SK-MEL-5 (cell line): Measurements from ENCODE around the gene CHMP5. TPM values are rescaled to one million over a fixed set of nuclear protein-coding genes. Genes with fewer than 3 reads are reported as not detected.

ENCODE experiments used
- DNase-seq: peaks from one replicate; pipeline ENCODE4 v3.0.0-alpha.2; 2016; ENCODE audit warnings: low read depth, low spot score
- in situ Hi-C: cut with HindIII; loops from 2 replicates; pipeline ENCODE4 v1.10.0; 2016; ENCODE audit warnings: low sequenced_read_pairs, high pct_unique_total_duplicates, low pct_unique_long_range_greater_than_20kb
- polyA plus RNA-seq, 2 experiments: library from polyadenylated mRNA; depleted of rRNA; stranded (reverse); fragments of >200 nt; gene quantifications; 2 replicates each; pipeline ENCODE4 v1.2.3, GENCODE V29; 2015
- total RNA-seq: library from RNA; depleted of rRNA; stranded (reverse); fragments of >200 nt; shearing (Covaris generic); gene quantifications from 2 replicates; pipeline ENCODE4 v1.2.3, GENCODE V29; 2014; rRNA removed

CHMP5 gene
- 96.5 and 106 TPM in 2 replicates for total RNA-seq
- polyA plus RNA-seq (2015; cell fraction: cytosol; rRNA removed) = 56.4 and 59.4 TPM in 2 replicates
- 32.8 and 40.4 TPM in 2 replicates for polyA plus RNA-seq (2015; cell fraction: nucleus; rRNA removed)

GRCh38 chr9:33264473-33265177 lies at the start of gene CHMP5, which contains the start of gene BAG1:
Gene CHMP5, plus strand, starts transcription at chr9:33265049. Its CDS starts 30 bp downstream, at chr9:33265079.
Gene BAG1, minus strand, starts transcription at chr9:33264708.
- in situ Hi-C loops = no loop called here
- peak; percentile 98 for DNase-seq

GRCh38 chr9:33220681-33221567 lies 43.9 kb upstream of the CHMP5 start:
- DNase-seq = no peak
- in situ Hi-C loops = no loop called here

GRCh38 chr9:33221568-33221884 lies 43.3 kb upstream of the CHMP5 start:
- in situ Hi-C loops = no loop called here
- DNase-seq = no peak

DNA sequence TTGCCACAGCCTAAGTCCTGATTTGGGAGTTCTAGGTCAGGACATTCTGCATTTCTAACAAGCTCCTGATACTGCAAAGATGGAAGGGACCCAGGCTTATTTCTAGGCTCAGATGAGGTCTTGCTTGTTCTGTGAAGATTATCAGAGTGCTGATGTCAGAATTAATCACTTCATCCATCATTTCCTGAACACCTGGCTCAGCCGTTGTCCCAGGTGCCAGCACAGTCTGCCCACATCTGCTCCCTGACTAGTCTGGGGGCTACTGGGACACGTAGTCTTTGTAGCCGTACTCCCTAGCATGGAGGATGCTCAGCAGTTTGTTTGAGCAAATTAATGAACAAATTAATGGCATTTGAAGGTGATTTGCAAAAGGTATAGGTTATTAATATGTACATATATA lies 42.8 kb upstream of the CHMP5 start:
- DNase-seq = no peak
- in situ Hi-C loops = no loop called here

GRCh38 chr9:33223696-33224095 lies 41.2 kb upstream of the CHMP5 start:
- peak; percentile 43 for DNase-seq
- in situ Hi-C loops = no loop called here

DNA sequence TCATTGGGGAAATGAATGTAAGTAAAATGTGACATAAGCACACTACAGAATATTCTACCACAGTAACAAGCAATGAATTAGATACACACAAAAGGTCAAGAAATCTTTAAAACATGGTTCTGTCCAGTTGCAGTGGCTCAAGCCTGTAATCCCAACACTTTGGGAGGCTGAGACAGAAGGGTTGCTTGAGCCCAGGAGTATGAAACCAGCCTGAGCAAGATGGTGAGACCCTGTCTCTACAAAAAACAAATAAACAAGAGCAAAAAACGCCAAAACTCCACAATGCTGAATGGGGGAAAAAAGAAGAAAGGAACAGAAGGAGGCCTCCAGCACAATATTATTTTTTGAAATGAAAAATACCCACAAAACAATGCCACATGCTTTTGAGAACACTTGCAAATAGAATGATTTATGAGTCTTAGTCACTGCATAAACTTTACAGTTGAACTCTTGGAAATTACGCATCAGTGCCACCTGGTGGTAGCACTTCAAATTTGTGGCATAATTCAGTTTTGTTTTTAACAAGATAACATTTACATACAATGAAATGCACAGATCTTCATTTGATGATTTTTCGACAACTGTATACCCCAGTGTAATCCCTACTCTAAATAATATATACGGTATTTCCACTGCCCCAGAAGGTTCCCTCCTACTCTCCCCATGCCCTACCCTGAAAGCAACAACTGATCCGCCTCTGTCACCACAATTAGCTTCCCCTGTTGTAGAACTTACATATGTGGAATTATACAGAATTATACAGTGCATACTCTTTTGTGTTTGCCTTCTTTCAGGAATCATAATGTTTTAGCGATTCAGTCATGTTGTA lies 39.3 kb upstream of the CHMP5 start:
- in situ Hi-C loops = no loop called here
- peak; percentile 75 for DNase-seq

DNA sequence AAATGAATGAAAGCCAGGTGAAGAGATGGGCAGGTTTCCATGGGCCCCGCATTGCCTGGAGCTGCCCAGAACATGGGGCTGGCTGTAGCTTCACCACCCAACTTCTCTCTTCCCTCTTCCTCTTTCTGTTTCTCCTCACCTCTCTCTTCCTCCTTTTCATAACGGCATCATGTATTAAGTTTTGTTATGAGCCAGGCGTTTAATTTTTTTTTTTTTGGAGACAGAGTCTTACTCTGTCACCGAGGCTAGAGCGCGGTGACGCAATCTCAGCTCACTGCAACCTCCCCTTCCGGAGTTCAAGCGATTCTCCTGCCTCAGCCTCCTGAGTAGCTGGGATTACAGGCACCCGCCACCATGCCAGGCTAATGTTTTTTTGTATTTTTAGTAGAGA lies 37.8 kb upstream of the CHMP5 start:
- DNase-seq = no peak
- in situ Hi-C loops = no loop called here

DNA sequence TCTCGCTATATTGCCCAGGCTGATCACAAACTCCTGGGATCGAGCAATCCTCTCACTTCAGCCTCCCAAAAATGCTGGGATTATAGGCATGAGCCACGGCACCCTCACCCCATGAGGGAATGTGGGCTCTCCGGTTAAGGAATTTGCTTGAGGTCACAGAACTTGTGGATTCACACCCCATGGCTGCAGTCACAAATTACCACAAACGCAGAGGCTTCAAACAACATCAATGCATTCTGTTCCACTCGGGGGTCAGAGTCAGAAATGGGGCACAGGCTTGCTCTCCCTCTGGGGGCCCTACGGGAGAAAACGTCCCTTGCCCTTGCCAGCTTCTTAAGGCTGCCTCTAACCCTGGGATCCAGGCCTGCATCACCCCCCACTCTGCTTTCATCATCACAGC lies 37.1 kb upstream of the CHMP5 start:
- in situ Hi-C loops = no loop called here
- no peak for DNase-seq

DNA sequence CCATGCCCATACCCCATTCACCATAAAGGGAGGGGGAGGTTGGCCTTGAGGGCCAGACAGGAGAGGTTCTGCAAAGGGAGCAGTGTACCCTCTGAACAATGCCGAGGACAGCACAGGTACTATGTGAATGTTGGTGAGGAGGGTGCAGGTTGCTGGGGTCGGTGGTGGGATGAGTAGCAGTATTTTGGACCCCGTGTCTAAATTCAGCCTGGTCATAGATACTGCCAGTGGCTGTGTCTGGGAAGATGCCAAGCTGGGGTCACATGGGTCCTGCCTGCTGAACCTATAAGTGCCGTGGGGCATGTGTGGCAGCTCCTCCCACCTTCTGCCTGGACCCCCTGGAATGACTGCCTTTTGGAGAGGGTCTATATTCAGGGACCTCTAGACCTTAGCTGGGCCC lies 36.2 kb upstream of the CHMP5 start:
- in situ Hi-C loops = no loop called here
- DNase-seq = no peak

DNA sequence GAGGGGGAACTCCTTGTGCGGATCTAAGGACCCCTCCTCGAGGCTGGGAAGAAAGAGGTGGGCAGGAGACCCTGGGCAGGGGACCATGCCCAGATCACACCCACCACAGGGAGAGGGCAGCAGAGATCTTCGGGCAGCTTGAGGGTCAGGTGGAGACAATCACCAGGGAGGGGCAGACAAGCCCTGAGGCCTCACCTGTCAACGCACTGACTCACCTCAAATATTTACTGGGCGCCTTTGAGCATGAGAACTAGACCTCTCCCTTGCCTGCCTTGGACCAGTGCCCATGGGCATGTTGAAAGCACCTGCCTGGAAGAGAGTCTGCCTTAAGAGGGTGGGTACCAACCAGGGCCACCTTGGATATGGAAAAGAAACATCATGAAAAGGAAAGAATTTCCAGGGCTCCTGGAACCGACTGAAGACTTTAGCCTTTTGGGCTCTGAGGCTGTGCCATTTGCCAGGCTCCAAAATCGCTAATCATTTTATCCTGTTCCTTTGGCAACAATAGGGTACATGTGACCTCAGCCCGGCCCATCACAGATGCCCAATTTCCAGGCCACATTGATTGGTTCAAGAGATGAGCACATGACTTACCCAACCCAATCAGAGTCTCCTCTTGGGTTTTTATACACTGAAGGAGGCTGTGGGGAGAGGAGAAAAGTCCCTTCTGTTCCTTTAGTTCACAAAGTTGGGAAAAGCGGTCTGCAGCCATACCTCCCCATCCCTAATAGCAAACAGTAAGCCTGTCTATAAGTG lies 35.3 kb upstream of the CHMP5 start:
- in situ Hi-C loops = no loop called here
- no peak for DNase-seq

GRCh38 chr9:33230756-33231622 lies 33.9 kb upstream of the CHMP5 start:
- no peak for DNase-seq
- in situ Hi-C loops = no loop called here

- DNase-seq = no peak
- in situ Hi-C loops = no loop called here
Observed at GRCh38 chr9:33231623-33231942, 33.3 kb upstream of the CHMP5 start.

DNA sequence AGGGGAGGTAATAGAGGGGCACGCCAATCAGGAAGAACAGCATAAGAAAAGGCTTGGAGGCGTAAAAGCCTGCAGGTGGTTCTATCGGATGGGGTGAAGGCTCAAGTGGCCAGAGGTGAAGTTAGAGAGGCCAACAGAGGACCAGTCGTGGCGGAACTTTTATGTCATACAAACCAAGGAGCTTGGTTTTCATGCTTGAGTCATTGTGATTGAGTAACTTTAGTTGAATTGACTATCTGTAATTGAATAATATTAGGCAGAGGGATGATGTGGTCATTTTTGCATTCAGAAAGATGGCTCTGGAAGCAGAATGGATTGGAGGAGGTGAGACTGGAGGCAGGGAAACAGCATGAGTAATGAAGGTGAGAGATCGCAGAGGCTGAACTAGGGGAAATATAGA lies 32.0 kb upstream of the CHMP5 start:
- in situ Hi-C loops = no loop called here
- no peak for DNase-seq

DNA sequence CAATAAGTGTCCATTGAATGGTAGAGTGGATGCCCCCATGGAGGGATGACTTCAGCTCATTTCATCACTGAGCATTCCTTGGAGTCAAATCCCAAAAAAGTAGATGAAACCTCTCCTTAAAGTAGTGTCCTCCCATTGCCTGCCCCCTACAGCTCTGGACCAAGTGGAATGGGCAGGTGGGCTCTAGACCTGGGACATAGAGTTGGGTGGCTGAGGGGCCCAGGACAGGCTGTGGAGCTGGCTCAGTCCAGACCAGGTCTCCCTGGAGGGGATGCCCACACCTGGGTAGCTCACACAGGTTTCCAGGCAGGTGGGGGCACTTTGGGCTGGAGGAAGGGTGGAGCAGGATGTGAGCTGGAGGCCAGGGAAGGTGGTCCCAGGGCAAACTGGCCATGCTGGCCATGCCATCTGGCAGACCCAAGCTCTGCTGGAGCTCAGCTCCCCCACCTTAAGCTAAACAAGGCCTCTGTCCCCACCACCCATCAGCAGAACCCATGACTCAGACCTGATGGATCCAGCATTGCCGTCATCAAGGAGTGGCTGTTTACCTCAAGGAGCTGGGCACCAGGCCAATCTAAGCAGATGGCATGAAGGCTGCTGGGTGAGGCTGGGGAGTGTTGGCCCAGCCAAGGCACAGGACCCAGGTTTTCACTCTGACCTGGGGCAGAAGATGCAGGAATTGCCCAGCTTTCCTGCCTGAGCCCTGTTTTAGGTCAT lies 31.1 kb upstream of the CHMP5 start:
- in situ Hi-C loops = no loop called here

DNA sequence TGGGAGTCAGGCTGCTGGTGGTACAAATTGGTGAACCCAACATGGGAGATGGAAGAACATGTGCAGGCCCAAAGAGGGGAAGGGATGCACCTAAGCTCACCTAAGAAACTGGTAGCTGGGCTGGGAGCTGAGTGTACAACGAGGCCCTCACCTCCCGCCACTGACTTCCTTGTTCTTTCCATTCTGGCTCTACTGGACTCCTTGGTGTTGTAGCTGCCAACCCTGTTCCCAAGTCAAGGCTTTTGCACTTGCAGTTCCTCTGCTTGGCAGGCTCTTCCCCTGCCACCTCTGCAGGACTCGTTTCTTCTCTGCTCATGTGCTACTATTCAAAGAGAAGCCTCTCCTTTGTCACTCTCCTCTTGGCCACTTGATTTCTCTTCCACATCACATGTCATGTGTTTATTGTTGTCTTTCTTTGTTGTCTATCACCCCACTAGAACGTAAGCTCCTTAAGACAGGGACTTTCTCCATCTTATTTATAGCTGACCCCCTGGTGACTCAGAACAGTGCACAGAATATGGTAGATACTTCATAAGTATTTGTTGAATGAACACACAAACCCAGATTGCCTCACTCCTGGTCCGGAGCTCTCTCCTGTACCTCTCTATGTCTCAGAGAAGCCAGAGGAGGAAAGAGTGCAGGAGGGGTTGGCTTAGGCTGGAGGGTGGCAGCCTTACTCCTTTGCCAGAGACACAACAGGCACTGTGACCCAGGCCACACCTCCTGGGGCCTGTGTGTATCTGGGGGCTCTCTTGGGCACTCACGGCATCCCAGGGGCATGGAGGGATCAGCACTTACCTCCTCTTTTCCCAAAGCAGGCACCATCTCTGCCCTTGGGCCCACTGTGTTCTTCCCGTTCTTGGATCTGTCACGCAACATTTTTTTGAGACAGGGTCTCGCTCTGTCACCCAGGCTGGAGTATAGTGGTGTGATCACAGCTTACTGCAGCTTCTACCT lies 30.1 kb upstream of the CHMP5 start:
- no peak for DNase-seq
- in situ Hi-C loops = no loop called here

More for the DNA sequence above, 31.1 kb upstream of the CHMP5 start:
- DNase-seq = peak; percentile 43
